PFSK-1 (cell line): Measurements from ENCODE around the gene NSMF.

Experiments
- POLR2AphosphoS5 ChIP-seq: IDR thresholded peaks from 2 replicates; pipeline ENCODE4 v1.6.1; 2012; ENCODE audit warnings: low read depth, mild to moderate bottlenecking, control low read depth, low read length, moderate library complexity
- REST ChIP-seq, 2 experiments: IDR thresholded peaks; 2 replicates each; pipeline versions ENCODE4 v1.6.1 to v1.8.0; 2011 to 2012; ENCODE audit warnings: low read depth in 2 of 2, low read length in 2 of 2, control low read depth in 1 of 2, inconsistent platforms in 1 of 2, mild to moderate bottlenecking in 1 of 2, moderate library complexity in 1 of 2; ENCODE audit not compliant: insufficient read depth in 1 of 2
- SIN3A ChIP-seq: IDR thresholded peaks from 2 replicates; pipeline ENCODE4 v1.6.1; 2012; ENCODE audit warnings: mild to moderate bottlenecking, low read length, moderate library complexity, borderline replicate concordance; ENCODE audit not compliant: insufficient read depth
- TAF1 ChIP-seq: IDR thresholded peaks from 2 replicates; pipeline ENCODE4 v1.6.1; 2012; ENCODE audit warnings: low read length, control low read depth, borderline replicate concordance; ENCODE audit not compliant: insufficient read depth

DNA sequence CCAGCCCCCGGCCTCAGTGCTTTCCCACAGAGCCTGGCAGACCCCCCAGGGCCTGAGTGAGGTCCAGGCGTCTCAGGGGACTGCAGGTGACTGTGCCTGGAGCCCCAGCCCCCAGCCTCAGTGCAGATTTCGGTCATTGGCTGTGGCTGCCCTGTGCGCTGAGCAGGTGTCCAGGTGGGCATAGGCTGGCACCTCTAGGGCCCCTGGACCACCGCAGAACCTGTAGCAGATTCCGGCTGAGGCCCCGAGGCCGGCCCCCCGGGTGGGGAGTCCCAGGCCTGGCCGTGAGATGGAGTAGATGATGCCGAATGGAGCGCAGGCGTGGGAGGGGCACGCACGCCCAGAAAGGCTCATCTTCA, 48.3 kb downstream of the NSMF start:
- no peak for TF ChIP-seq POLR2AphosphoS5
- no peak for TF ChIP-seq TAF1
- no peak for TF ChIP-seq REST (IDR thresholded peaks at IDR 0.05; ENCODE audit: insufficient read depth in 1 of 2, low read depth in 2 of 2, low read length in 2 of 2)
- no peak for TF ChIP-seq SIN3A
